Vagina (tissue), 2 donors: ENCODE data around the gene SRRM1.

Experiments used
- CTCF ChIP-seq, 3 experiments: fragments of 450-650 bp in 2 of 3; fragments of 200-600 bp in 1 of 3; sonication (generic) in 1 of 3; IDR thresholded peaks; one replicate each; pipeline ENCODE4 v1.5.1; 2017 to 2019; ENCODE audit warnings: antibody characterized with exemption in 3 of 3, mild to moderate bottlenecking in 2 of 3, moderate library complexity in 2 of 3
- POLR2A ChIP-seq, 2 donors: fragments of 450-650 bp; IDR thresholded peaks; one replicate each; pipeline ENCODE4 v1.6.1; 2017; ENCODE audit warnings: antibody characterized with exemption in 2 of 2, mild to moderate bottlenecking in 2 of 2, moderate library complexity in 2 of 2

- no peak for TF ChIP-seq POLR2A (IDR thresholded peaks at IDR 0.05)
- TF ChIP-seq CTCF (IDR thresholded peaks at IDR 0.05), result no peak
These were observed 940 bp downstream of the SRRM1 start for GRCh38 chr1:24644100-24644384.
